22Rv1 (cell line): ENCODE data around the gene RMRP.

Experiments
- ZFX ChIP-seq: fragments of 450-650 bp; IDR thresholded peaks from 2 replicates; pipeline ENCODE4 v1.6.1; 2017; ENCODE audit warnings: antibody characterized with exemption, borderline replicate concordance
- TF ChIP-seq, protein P1 (sequence below): fragments of 450-650 bp; IDR thresholded peaks from 2 replicates; pipeline ENCODE4 v1.5.1; 2017; ENCODE audit warnings: mild to moderate bottlenecking

GRCh38 chr9:35659340-35659739 is 1.5 kb upstream of the RMRP start:
- TF ChIP-seq, protein P1, sequence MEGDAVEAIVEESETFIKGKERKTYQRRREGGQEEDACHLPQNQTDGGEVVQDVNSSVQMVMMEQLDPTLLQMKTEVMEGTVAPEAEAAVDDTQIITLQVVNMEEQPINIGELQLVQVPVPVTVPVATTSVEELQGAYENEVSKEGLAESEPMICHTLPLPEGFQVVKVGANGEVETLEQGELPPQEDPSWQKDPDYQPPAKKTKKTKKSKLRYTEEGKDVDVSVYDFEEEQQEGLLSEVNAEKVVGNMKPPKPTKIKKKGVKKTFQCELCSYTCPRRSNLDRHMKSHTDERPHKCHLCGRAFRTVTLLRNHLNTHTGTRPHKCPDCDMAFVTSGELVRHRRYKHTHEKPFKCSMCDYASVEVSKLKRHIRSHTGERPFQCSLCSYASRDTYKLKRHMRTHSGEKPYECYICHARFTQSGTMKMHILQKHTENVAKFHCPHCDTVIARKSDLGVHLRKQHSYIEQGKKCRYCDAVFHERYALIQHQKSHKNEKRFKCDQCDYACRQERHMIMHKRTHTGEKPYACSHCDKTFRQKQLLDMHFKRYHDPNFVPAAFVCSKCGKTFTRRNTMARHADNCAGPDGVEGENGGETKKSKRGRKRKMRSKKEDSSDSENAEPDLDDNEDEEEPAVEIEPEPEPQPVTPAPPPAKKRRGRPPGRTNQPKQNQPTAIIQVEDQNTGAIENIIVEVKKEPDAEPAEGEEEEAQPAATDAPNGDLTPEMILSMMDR, result no peak
- TF ChIP-seq ZFX, result no peak
